Stimulated activated CD4-positive, alpha-beta T cell treated with anti-CD3 and anti-CD28 coated beads, Interleukin-2, amount 100 ng/mL, for 4 hours (primary cell): ENCODE data around the gene SMG9.
"Not testable (repeated sequence)": the region's sequence is repeated elsewhere in the genome, so short reads cannot be mapped to it uniquely, and the experiment has no call there.

Experiments
- DNase-seq: peaks from one replicate; pipeline ENCODE4 v3.0.0-alpha.2; 2020; ENCODE audit warnings: low read depth

Gene SMG9

GRCh38 chr19:43691755-43692154 is 63.0 kb downstream of the SMG9 start:
- DNase-seq, result no peak

- DNase-seq, result no peak
Observed at GRCh38 chr19:43690890-43691289, 63.9 kb downstream of the SMG9 start.

GRCh38 chr19:43690444-43690843 is 64.3 kb downstream of the SMG9 start:
- DNase-seq, result no peak

GRCh38 chr19:43688059-43688701 is 66.6 kb downstream of the SMG9 start:
- DNase-seq, result no peak

GRCh38 chr19:43687660-43687997 is 67.1 kb downstream of the SMG9 start:
- no peak for DNase-seq

GRCh38 chr19:43684326-43684725 is 70.4 kb downstream of the SMG9 start:
- no peak for DNase-seq

GRCh38 chr19:43683905-43684304 is 70.9 kb downstream of the SMG9 start:
- DNase-seq, result no peak

- DNase-seq, result no peak
Observed at GRCh38 chr19:43682824-43683661, 71.7 kb downstream of the SMG9 start.

- DNase-seq, result not testable (repeated sequence)
Observed at GRCh38 chr19:43682269-43682668, 72.5 kb downstream of the SMG9 start.

GRCh38 chr19:43681821-43682220 is 72.9 kb downstream of the SMG9 start:
- DNase-seq, result no peak

- DNase-seq, result no peak
Observed at GRCh38 chr19:43678512-43679261, 76.1 kb downstream of the SMG9 start.
